Measurements from ENCODE around the gene BEGAIN. TPM values are rescaled to one million over a fixed set of nuclear protein-coding genes. Genes with fewer than 3 reads are reported as not detected.

The BEGAIN gene
- total RNA-seq, 2 experiments from 2014 or later: 0.76 TPM; not detected in 1

DNA sequence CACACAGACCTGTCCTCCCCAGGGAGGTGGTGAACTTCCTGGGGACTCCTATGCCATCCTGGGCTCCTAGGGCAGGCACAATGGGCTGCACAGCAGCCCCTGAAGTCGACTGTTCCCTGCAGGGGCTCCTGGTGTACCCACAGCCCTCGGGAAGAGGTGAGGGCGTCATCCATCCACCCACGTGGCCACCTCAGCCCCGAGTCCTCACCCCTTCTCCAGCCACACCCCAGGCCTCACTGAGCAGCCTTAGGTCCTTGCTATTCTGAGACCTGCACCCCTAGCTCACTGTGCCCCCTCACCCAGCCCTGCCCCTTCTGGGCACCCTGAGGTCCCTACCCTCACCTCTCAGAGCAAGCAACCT is 38.9 kb downstream of the BEGAIN start:
- Histone ChIP-seq H3K27ac (ENCODE audit: low read depth, low read length, poor library complexity, severe bottlenecking) (no peak overlapping the region), H3K36me3 (ENCODE audit: insufficient read depth, low read length) (no peaks in the 10 kb centered on the region), H3K4me2 (ENCODE audit: low read length) (no peak overlapping the region), H3K9me3 (ENCODE audit: low read length) (no peaks in the 10 kb centered on the region), H2AFZ (ENCODE audit: low read length) (no peak overlapping the region), H3K79me2 (ENCODE audit: insufficient read depth, low read depth, low read length) (no peaks in the 10 kb centered on the region), H3K4me1 (ENCODE audit: insufficient read depth, low read length, poor library complexity, severe bottlenecking) (peaks cover 6% of the 10 kb centered on the region), H4K20me1 (ENCODE audit: insufficient read depth, low read length) (no peaks in the 10 kb centered on the region), H3K9me2 (ENCODE audit: insufficient read depth, low read length) (no peaks in the 10 kb centered on the region), H3K4me3 (ENCODE audit: low read depth, low read length, poor library complexity, severe bottlenecking) (no peak overlapping the region)
- DNase-seq (ENCODE audit: low spot score): no peak
- TF ChIP-seq CTCF (conservative IDR thresholded peaks at IDR 0.05; ENCODE audit: low read length) (no peak), EZH2phosphoT487 (IDR thresholded peaks at IDR 0.05; ENCODE audit: borderline replicate concordance, low read depth, low read length) (no peak)
- POLR2A ChIA-PET: no interaction called here
- no TSS peak for BruUV-seq (replicated peaks)
- intact Hi-C loops (cut with micrococcal nuclease; ENCODE audit: unreplicated experiment): no loop called here
- CTCF ChIA-PET (ENCODE audit: unreplicated experiment): no interaction called here

GRCh38 chr14:100547633-100548294 is 39.5 kb downstream of the BEGAIN start:
- Histone ChIP-seq H3K4me3 (ENCODE audit: low read depth, low read length, poor library complexity, severe bottlenecking) (no peak overlapping the region), H3K4me1 (ENCODE audit: insufficient read depth, low read length, poor library complexity, severe bottlenecking) (peaks cover 6% of the 10 kb centered on the region), H2AFZ (ENCODE audit: low read length) (no peak overlapping the region), H4K20me1 (ENCODE audit: insufficient read depth, low read length) (no peaks in the 10 kb centered on the region), H3K79me2 (ENCODE audit: insufficient read depth, low read depth, low read length) (no peaks in the 10 kb centered on the region), H3K4me2 (ENCODE audit: low read length) (no peak overlapping the region), H3K36me3 (ENCODE audit: insufficient read depth, low read length) (no peaks in the 10 kb centered on the region), H3K9me2 (ENCODE audit: insufficient read depth, low read length) (no peaks in the 10 kb centered on the region), H3K27ac (ENCODE audit: low read depth, low read length, poor library complexity, severe bottlenecking) (no peak overlapping the region), H3K9me3 (ENCODE audit: low read length) (no peaks in the 10 kb centered on the region)
- ChIA-PET CTCF (ENCODE audit: unreplicated experiment) (no interaction called here), POLR2A (no interaction called here)
- TF ChIP-seq CTCF (conservative IDR thresholded peaks at IDR 0.05; ENCODE audit: low read length) (no peak), EZH2phosphoT487 (IDR thresholded peaks at IDR 0.05; ENCODE audit: borderline replicate concordance, low read depth, low read length) (no peak)
- no TSS peak for BruUV-seq (replicated peaks)
- peak; percentile 18 for DNase-seq (ENCODE audit: low spot score)
- intact Hi-C loops (cut with micrococcal nuclease; ENCODE audit: unreplicated experiment): no loop called here

- ChIA-PET CTCF (ENCODE audit: unreplicated experiment) (no interaction called here), POLR2A (no interaction called here)
- TF ChIP-seq EZH2phosphoT487 (IDR thresholded peaks at IDR 0.05; ENCODE audit: borderline replicate concordance, low read depth, low read length) (no peak), CTCF (conservative IDR thresholded peaks at IDR 0.05; ENCODE audit: low read length) (no peak)
- Histone ChIP-seq H4K20me1 (ENCODE audit: insufficient read depth, low read length) (no peaks in the 10 kb centered on the region; the same call in 1 of the 2 replicates), H3K4me2 (ENCODE audit: low read length) (no peak overlapping the region; the same call in 1 of the 2 replicates), H3K79me2 (ENCODE audit: insufficient read depth, low read depth, low read length) (no peaks in the 10 kb centered on the region), H3K4me1 (ENCODE audit: insufficient read depth, low read length, poor library complexity, severe bottlenecking) (peaks cover 6% of the 10 kb centered on the region), H3K4me3 (ENCODE audit: low read depth, low read length, poor library complexity, severe bottlenecking) (no peak overlapping the region), H3K9me3 (ENCODE audit: low read length) (no peaks in the 10 kb centered on the region), H2AFZ (ENCODE audit: low read length) (no peak overlapping the region), H3K36me3 (ENCODE audit: insufficient read depth, low read length) (no peaks in the 10 kb centered on the region), H3K27ac (ENCODE audit: low read depth, low read length, poor library complexity, severe bottlenecking) (no peak overlapping the region), H3K9me2 (ENCODE audit: insufficient read depth, low read length) (no peaks in the 10 kb centered on the region)
- intact Hi-C loops (cut with micrococcal nuclease; ENCODE audit: unreplicated experiment): no loop called here
- peak; percentile 37 for DNase-seq (ENCODE audit: low spot score)
- no TSS peak for BruUV-seq (replicated peaks)
Measured at GRCh38 chr14:100546051-100546443, 41.2 kb downstream of the BEGAIN start.
